ENCODE measurements around the gene CWC25. TPM values are rescaled to one million over a fixed set of nuclear protein-coding genes. Genes with fewer than 3 reads are reported as not detected.

Gene CWC25
- total RNA-seq, 1 donor from 2014 or later, result 38.3 TPM

DNA sequence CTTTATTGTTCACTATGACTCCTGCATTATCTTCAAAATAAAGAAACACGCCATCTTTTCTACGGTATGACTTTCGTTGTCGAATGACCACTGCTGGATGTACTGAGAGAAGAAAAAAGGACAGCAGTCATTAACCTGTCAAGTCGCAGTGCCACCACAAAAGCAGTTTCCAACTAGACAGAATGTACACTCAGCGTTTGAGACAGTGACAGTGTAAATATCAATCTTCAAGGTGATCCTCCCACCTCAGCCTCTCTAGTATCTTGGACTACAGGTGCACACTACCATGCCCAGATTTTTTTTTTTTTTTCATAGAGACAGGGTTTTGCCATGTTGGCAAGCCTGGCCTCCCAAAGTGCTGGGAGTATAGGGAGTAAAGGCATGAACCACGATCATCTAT is 25.3 kb upstream of the CWC25 start:
- ATAC-seq (ENCODE audit: low read depth) (no peak), DNase-seq (no peak)
- intact Hi-C loops (cut with micrococcal nuclease), result loop anchor here (5.0 kb wide), 1 partner anchor 1247 kb away; no protein-coding TSS in a partner anchor
- Mint-ChIP-seq H3K27ac (peak overlapping the region; percentile 66), H3K4me1 (peaks cover 43% of the 10 kb centered on the region), H3K36me3 (ENCODE audit: low read depth) (peaks cover 74% of the 10 kb centered on the region), H3K27me3 (no peaks in the 10 kb centered on the region), H3K4me3 (peak overlapping the region; percentile 99), H3K9me3 (no peaks in the 10 kb centered on the region)
- POLR2A ChIA-PET, result interaction anchor here (2.0 to 9.3 kb wide), 2 partner anchors 8 to 20 kb away, joined by 5 to 370 read pairs; partner anchors contain the start of gene LASP1
- TF ChIP-seq, protein P1, sequence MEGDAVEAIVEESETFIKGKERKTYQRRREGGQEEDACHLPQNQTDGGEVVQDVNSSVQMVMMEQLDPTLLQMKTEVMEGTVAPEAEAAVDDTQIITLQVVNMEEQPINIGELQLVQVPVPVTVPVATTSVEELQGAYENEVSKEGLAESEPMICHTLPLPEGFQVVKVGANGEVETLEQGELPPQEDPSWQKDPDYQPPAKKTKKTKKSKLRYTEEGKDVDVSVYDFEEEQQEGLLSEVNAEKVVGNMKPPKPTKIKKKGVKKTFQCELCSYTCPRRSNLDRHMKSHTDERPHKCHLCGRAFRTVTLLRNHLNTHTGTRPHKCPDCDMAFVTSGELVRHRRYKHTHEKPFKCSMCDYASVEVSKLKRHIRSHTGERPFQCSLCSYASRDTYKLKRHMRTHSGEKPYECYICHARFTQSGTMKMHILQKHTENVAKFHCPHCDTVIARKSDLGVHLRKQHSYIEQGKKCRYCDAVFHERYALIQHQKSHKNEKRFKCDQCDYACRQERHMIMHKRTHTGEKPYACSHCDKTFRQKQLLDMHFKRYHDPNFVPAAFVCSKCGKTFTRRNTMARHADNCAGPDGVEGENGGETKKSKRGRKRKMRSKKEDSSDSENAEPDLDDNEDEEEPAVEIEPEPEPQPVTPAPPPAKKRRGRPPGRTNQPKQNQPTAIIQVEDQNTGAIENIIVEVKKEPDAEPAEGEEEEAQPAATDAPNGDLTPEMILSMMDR (IDR thresholded peaks at IDR 0.05), result no peak
- CTCF ChIA-PET, result no interaction called here

- Mint-ChIP-seq H3K9me3 (no peaks in the 10 kb centered on the region), H3K27ac (no peak overlapping the region), H3K4me3 (no peak overlapping the region), H3K27me3 (no peaks in the 10 kb centered on the region), H3K4me1 (peaks cover 38% of the 10 kb centered on the region), H3K36me3 (ENCODE audit: low read depth) (peaks cover 74% of the 10 kb centered on the region)
- CTCF ChIA-PET, result no interaction called here
- DNase-seq, result no peak
- TF ChIP-seq, protein P1 (IDR thresholded peaks at IDR 0.05), result no peak
- ATAC-seq (ENCODE audit: low read depth), result no peak
- intact Hi-C loops (cut with micrococcal nuclease), result no loop called here
- POLR2A ChIA-PET, result interaction anchor here (1.2 to 9.3 kb wide), 6 partner anchors 10 to 50 kb away, joined by 3 to 370 read pairs (median 7); partner anchors contain the start of genes CWC25 and LASP1
Observed at GRCh38 chr17:38848939-38849605, 24.0 kb upstream of the CWC25 start.

DNA sequence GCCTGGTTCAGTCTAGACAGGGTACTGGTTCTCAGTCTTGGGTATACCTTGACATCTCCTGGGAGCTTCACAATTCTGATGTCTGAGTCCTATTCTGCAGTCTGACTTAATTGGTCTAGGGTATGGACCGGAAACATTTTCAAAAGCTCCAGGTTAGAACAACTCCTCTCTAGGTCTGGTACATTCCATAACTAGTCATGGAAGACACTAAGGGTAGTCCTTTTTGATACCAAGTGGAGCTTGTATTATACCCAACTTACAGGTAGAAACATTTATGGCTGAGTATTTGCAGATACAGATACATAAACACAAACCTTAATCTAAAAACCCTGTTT is 23.4 kb upstream of the CWC25 start:
- no peak overlapping the region for H3K4me3 Mint-ChIP-seq
- DNase-seq (no peak), ATAC-seq (ENCODE audit: low read depth) (no peak)
- H3K27ac Mint-ChIP-seq, result no peak overlapping the region
- H3K36me3 Mint-ChIP-seq (ENCODE audit: low read depth), result peaks cover 69% of the 10 kb centered on the region
- intact Hi-C loops (cut with micrococcal nuclease), result no loop called here
- peaks cover 33% of the 10 kb centered on the region for H3K4me1 Mint-ChIP-seq
- H3K27me3 Mint-ChIP-seq, result no peaks in the 10 kb centered on the region
- no peaks in the 10 kb centered on the region for H3K9me3 Mint-ChIP-seq
- TF ChIP-seq, protein P1 (IDR thresholded peaks at IDR 0.05), result no peak
- CTCF ChIA-PET, result no interaction called here
- POLR2A ChIA-PET, result interaction anchor here (0.6 to 9.3 kb wide), 8 partner anchors 9 to 207 kb away, joined by 3 to 370 read pairs (median 6); partner anchors contain the start of genes CWC25 and LASP1

GRCh38 chr17:38844261-38844757 is 19.2 kb upstream of the CWC25 start:
- Mint-ChIP-seq H3K4me1 (no peaks in the 10 kb centered on the region), H3K27ac (no peak overlapping the region), H3K36me3 (ENCODE audit: low read depth) (peaks cover 28% of the 10 kb centered on the region), H3K9me3 (no peaks in the 10 kb centered on the region), H3K4me3 (no peak overlapping the region), H3K27me3 (no peaks in the 10 kb centered on the region)
- TF ChIP-seq, protein P1 (IDR thresholded peaks at IDR 0.05), result no peak
- POLR2A ChIA-PET, result interaction anchor here (1.7 to 2.0 kb wide), 2 partner anchors 9 to 25 kb away, joined by 4 to 10 read pairs; partner anchors contain the start of genes LASP1 and RPL23
- intact Hi-C loops (cut with micrococcal nuclease), result no loop called here
- ATAC-seq (ENCODE audit: low read depth) (no peak), DNase-seq (no peak)
- CTCF ChIA-PET, result no interaction called here

GRCh38 chr17:38825762-38826247 is 684 bp upstream of the CWC25 start:
- H3K9me3 Mint-ChIP-seq, result no peaks in the 10 kb centered on the region
- TF ChIP-seq, protein P1 (IDR thresholded peaks at IDR 0.05), result no peak
- H3K4me1 Mint-ChIP-seq, result peaks cover 29% of the 10 kb centered on the region
- intact Hi-C loops (cut with micrococcal nuclease), result loop anchor here (1.0 to 2.0 kb wide), 6 partner anchors 27 to 141 kb away; partner anchors contain the start of genes FBXO47, PIP4K2B, PSMB3 and RPL23
- CTCF ChIA-PET, result interaction anchor here (0.5 to 1.0 kb wide), 2 partner anchors 28 to 328 kb away, joined by 4 read pairs; partner anchors contain the start of gene RPL23
- peak overlapping the region; percentile 98 for H3K4me3 Mint-ChIP-seq
- ATAC-seq (ENCODE audit: low read depth) (no peak), DNase-seq (peak; percentile 19)
- H3K36me3 Mint-ChIP-seq (ENCODE audit: low read depth), result peaks cover 27% of the 10 kb centered on the region
- peaks cover 3% of the 10 kb centered on the region for H3K27me3 Mint-ChIP-seq
- POLR2A ChIA-PET, result interaction anchor here (0.8 to 4.1 kb wide), 14 partner anchors 15 to 636 kb away, joined by 3 to 61 read pairs (median 4); partner anchors contain the start of genes LASP1, RPL19 and RPL23
- H3K27ac Mint-ChIP-seq, result peak overlapping the region; percentile 99
